DND-41 (cell line): Measurements from ENCODE around the gene ANK3.

Experiments
- ATAC-seq: fragments of 200-7000 bp; cut with Tn5 transposase; 3 replicates; pipeline ENCODE4 v1.9.1; 2021; ENCODE audit warnings: low read depth; ENCODE audit not compliant: insufficient read depth
- DNase-seq: peaks from one replicate; pipeline ENCODE4 v3.0.0-alpha.2; 2020
- H2AFZ ChIP-seq: 2 replicates; pipeline ENCODE4 v1.6.0; 2012; ENCODE audit warnings: low read depth, low read length
- H3K27ac ChIP-seq: 2 replicates; pipeline ENCODE4 v1.5.1; 2012; ENCODE audit warnings: low read length, inconsistent platforms
- H3K27me3 ChIP-seq: fragments of 200-600 bp; sonication (generic); 2 replicates; pipeline ENCODE4 v1.6.0; 2012; ENCODE audit warnings: low read length, mild to moderate bottlenecking, inconsistent platforms; ENCODE audit not compliant: insufficient read depth, poor library complexity
- H3K36me3 ChIP-seq: 2 replicates; pipeline ENCODE4 v1.5.1; 2012; ENCODE audit warnings: low read length, inconsistent platforms; ENCODE audit not compliant: insufficient read depth
- H3K4me1 ChIP-seq: 2 replicates; pipeline ENCODE4 v1.5.1; 2012; ENCODE audit warnings: mild to moderate bottlenecking, low read length; ENCODE audit not compliant: insufficient read depth
- H3K4me2 ChIP-seq: 2 replicates; pipeline ENCODE4 v1.6.0; 2012; ENCODE audit warnings: mild to moderate bottlenecking, moderate library complexity, low read length, inconsistent platforms; ENCODE audit not compliant: insufficient read depth
- H3K4me3 ChIP-seq, 2 experiments: fragments of 200-600 bp in 1 of 2; shearing (Covaris generic) in 1 of 2; 2 replicates each; pipeline ENCODE4 v1.5.1; 2012 to 2016; ENCODE audit warnings: inconsistent platforms in 2 of 2, low read length in 2 of 2, mild to moderate bottlenecking in 2 of 2, low read depth in 1 of 2, moderate library complexity in 1 of 2
- H3K79me2 ChIP-seq: 2 replicates; pipeline ENCODE4 v1.6.0; 2012; ENCODE audit warnings: low read length, inconsistent platforms; ENCODE audit not compliant: insufficient read depth
- H3K9ac ChIP-seq: 2 replicates; pipeline ENCODE4 v1.6.0; 2012; ENCODE audit warnings: low read depth, mild to moderate bottlenecking, inconsistent platforms, low read length, moderate library complexity
- H3K9me3 ChIP-seq: 2 replicates; pipeline ENCODE4 v1.5.1; 2012; ENCODE audit warnings: low read length, moderate library complexity, mild to moderate bottlenecking, inconsistent platforms; ENCODE audit not compliant: insufficient read depth, severe bottlenecking
- H4K20me1 ChIP-seq: 2 replicates; pipeline ENCODE4 v1.6.0; 2012; ENCODE audit warnings: low read length; ENCODE audit not compliant: insufficient read depth
- EZH2 ChIP-seq: IDR thresholded peaks from 3 replicates; pipeline ENCODE4 v1.6.1; 2012; ENCODE audit warnings: borderline replicate concordance, low read depth, mild to moderate bottlenecking, moderate library complexity, low read length, inconsistent platforms; ENCODE audit not compliant: severe bottlenecking
- TF ChIP-seq, protein P1 (sequence below): IDR thresholded peaks from 2 replicates; pipeline ENCODE4 v1.5.1; 2012; ENCODE audit warnings: borderline replicate concordance, low read length, moderate library complexity, mild to moderate bottlenecking; ENCODE audit not compliant: poor library complexity, severe bottlenecking; ENCODE audit errors: extremely low read depth

Gene ANK3

DNA sequence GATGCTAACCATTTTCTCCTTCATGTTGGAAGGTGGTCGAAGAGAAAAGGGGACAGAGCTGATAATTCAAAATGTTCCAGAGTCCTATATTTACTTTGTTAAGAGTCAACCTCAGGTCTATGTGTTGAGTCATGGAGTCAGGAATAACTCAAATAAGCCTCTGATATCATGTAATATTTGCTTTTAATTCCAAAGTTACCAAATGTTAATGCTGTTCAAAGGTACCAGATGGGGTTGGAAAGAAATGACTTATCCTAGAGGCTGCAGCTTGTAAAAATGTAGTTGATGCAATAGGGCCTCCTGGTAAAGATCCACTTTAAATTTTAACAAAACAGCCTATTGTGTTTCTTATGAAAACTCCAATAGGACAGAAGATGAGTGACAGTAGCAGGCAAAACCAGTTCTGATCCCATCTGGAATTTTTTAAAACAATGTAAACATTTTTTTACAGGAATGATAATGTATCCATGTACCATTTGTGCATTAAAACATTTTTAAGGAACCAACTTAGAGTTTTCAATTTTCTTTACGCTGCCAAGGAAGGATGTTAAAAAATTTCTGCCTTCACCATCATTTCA lies 218.2 kb downstream of the ANK3 start:
- TF ChIP-seq EZH2: no peak
- TF ChIP-seq, protein P1, sequence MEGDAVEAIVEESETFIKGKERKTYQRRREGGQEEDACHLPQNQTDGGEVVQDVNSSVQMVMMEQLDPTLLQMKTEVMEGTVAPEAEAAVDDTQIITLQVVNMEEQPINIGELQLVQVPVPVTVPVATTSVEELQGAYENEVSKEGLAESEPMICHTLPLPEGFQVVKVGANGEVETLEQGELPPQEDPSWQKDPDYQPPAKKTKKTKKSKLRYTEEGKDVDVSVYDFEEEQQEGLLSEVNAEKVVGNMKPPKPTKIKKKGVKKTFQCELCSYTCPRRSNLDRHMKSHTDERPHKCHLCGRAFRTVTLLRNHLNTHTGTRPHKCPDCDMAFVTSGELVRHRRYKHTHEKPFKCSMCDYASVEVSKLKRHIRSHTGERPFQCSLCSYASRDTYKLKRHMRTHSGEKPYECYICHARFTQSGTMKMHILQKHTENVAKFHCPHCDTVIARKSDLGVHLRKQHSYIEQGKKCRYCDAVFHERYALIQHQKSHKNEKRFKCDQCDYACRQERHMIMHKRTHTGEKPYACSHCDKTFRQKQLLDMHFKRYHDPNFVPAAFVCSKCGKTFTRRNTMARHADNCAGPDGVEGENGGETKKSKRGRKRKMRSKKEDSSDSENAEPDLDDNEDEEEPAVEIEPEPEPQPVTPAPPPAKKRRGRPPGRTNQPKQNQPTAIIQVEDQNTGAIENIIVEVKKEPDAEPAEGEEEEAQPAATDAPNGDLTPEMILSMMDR: no peak
- Histone ChIP-seq H2AFZ (no peak overlapping the region), H3K4me1 (no peaks in the 10 kb centered on the region), H3K9me3 (no peaks in the 10 kb centered on the region), H3K9ac (no peak overlapping the region), H3K79me2 (no peaks in the 10 kb centered on the region), H3K27me3 (no peaks in the 10 kb centered on the region), H3K27ac (no peak overlapping the region), H3K4me2 (no peak overlapping the region), H3K36me3 (no peaks in the 10 kb centered on the region), H3K4me3 (no peak overlapping the region), H4K20me1 (no peaks in the 10 kb centered on the region)
- DNase-seq (no peak), ATAC-seq (no peak)

DNA sequence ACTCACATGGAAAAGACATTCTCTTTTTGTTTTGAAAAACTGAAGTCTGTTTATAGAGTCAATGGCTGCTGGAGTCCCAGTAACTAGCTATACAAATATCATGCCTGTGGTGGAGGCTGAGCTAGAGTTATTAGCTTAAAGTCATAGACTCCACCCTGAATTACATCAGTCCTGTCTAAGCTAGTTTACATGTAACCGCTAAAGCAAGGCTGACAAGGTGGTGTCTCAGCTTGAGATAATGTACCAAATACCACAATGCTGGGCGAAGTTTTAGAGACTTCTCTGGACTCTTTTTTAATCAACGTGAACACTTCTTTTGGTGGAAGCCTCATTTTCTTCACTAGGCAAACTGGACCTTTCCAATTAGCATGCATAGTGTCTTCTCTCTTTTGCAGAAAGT lies 219.4 kb downstream of the ANK3 start:
- Histone ChIP-seq H3K27ac (no peak overlapping the region), H4K20me1 (no peaks in the 10 kb centered on the region), H2AFZ (no peak overlapping the region), H3K4me3 (no peak overlapping the region), H3K27me3 (no peaks in the 10 kb centered on the region), H3K4me1 (no peaks in the 10 kb centered on the region), H3K79me2 (no peaks in the 10 kb centered on the region), H3K36me3 (no peaks in the 10 kb centered on the region), H3K4me2 (no peak overlapping the region), H3K9me3 (no peaks in the 10 kb centered on the region), H3K9ac (no peak overlapping the region)
- ATAC-seq (no peak), DNase-seq (no peak)
- TF ChIP-seq, protein P1: no peak
- no peak for TF ChIP-seq EZH2

DNA sequence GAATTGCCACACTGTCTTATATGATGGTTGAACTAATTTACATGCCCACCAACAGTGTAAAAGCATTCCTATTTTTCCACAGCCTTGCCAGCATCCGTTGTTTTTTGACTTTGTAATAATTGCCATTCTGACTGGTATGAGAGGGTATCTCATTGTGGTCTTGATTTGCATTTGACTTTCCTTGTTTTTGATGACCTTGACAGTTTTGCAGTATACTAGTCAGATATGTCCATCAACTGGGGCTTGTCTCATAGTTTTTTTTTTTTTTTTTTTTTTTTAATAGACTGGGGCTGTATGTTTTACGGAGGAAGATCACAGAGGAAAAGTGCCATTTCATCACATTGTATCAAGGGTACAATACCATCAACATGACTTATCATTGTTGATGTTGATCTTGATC lies 220.6 kb downstream of the ANK3 start:
- no peak for TF ChIP-seq EZH2
- TF ChIP-seq, protein P1: no peak
- no peak overlapping the region for H3K4me2 ChIP-seq
- no peaks in the 10 kb centered on the region for H4K20me1 ChIP-seq
- H2AFZ ChIP-seq: no peak overlapping the region
- H3K27ac ChIP-seq: no peak overlapping the region
- no peaks in the 10 kb centered on the region for H3K27me3 ChIP-seq
- DNase-seq (no peak), ATAC-seq (no peak)
- H3K4me3 ChIP-seq: no peak overlapping the region
- no peaks in the 10 kb centered on the region for H3K36me3 ChIP-seq
- H3K9ac ChIP-seq: no peak overlapping the region
- no peaks in the 10 kb centered on the region for H3K9me3 ChIP-seq
- no peaks in the 10 kb centered on the region for H3K79me2 ChIP-seq
- no peaks in the 10 kb centered on the region for H3K4me1 ChIP-seq

DNA sequence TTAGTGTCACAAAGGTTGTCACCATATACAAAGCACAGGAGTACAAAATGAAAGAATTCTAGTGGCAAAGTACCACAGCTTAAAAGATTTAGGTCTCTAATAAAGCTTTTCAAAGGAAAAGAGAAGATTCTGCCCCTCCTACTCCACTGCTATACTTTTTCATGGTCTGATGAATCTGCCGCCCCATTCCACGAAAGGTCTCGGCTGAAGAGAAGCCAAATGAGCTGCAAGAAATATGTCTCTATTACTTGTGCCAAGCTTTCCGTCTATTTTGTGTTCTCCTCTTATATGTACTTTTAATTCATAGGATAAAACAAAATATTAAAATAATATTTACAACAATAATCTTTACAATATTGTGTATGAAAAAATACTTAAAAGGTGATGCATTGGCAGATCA lies 222.6 kb downstream of the ANK3 start:
- no peak for DNase-seq
- Histone ChIP-seq H4K20me1 (no peaks in the 10 kb centered on the region), H3K27ac (no peak overlapping the region), H3K79me2 (no peaks in the 10 kb centered on the region), H3K27me3 (no peaks in the 10 kb centered on the region), H3K9ac (no peak overlapping the region), H3K36me3 (no peaks in the 10 kb centered on the region), H3K4me1 (no peaks in the 10 kb centered on the region), H3K4me3 (no peak overlapping the region), H3K9me3 (no peaks in the 10 kb centered on the region), H3K4me2 (no peak overlapping the region), H2AFZ (no peak overlapping the region)
- no peak for ATAC-seq
- TF ChIP-seq, protein P1: no peak
- no peak for TF ChIP-seq EZH2
